GM10248 (cell line): Measurements from ENCODE around the gene NR2C2AP.

Source experiments
- CTCF ChIA-PET: fragments of 300-600 bp; sonication (Branson Sonifier 250); formaldehyde crosslinking; extraction: SDS; loops from one replicate; lab custom pipeline; 2021; ENCODE audit warnings: antibody characterized with exemption; lab: Yijun Ruan, JAX
- POLR2A ChIA-PET: fragments of 350-650 bp; sonication (Branson Sonifier 250); formaldehyde crosslinking; extraction: SDS; loops from one replicate; lab custom pipeline; 2020; ENCODE audit warnings: antibody characterized with exemption; lab: Yijun Ruan, JAX
- DNase-seq: peaks from one replicate; pipeline ENCODE4 v3.0.0; 2012; ENCODE audit errors: extremely low spot score
- CTCF ChIP-seq: IDR thresholded peaks from 2 replicates; pipeline ENCODE4 v1.5.1; 2012; ENCODE audit warnings: mild to moderate bottlenecking, low read depth; ENCODE audit errors: extremely low read depth, missing control alignments, control extremely low read depth

Gene NR2C2AP

GRCh38 chr19:19169236-19170052 is 33.8 kb downstream of the NR2C2AP start:
- DNase-seq: no peak
- POLR2A ChIA-PET: interaction anchor here (0.5 to 1.0 kb wide), 4 partner anchors 9 to 88 kb away, joined by 3 to 7 read pairs (median 4); no protein-coding TSS in a partner anchor
- no peak for TF ChIP-seq CTCF
- CTCF ChIA-PET: interaction anchor here (0.9 to 14.0 kb wide), 5 partner anchors 11 to 24 kb away, joined by 3 to 302 read pairs (median 3); partner anchors contain the start of genes BORCS8 and RFXANK

- DNase-seq: no peak
- CTCF ChIA-PET: interaction anchor here (1.3 to 14.0 kb wide), 3 partner anchors 9 to 22 kb away, joined by 5 to 302 read pairs (median 27); no protein-coding TSS in a partner anchor
- POLR2A ChIA-PET: no interaction called here
- TF ChIP-seq CTCF: no peak
These were observed 35.6 kb downstream of the NR2C2AP start for GRCh38 chr19:19167612-19168011.

- CTCF ChIA-PET: no interaction called here
- DNase-seq: no peak
- no peak for TF ChIP-seq CTCF
- POLR2A ChIA-PET: no interaction called here
These were observed 37.8 kb downstream of the NR2C2AP start for GRCh38 chr19:19165396-19165795.

- POLR2A ChIA-PET: no interaction called here
- TF ChIP-seq CTCF: no peak
- CTCF ChIA-PET: interaction anchor here (1.0 to 8.4 kb wide), 2 partner anchors 12 to 15 kb away, joined by 3 to 93 read pairs; no protein-coding TSS in a partner anchor
- DNase-seq: no peak
These were observed 40.7 kb downstream of the NR2C2AP start for GRCh38 chr19:19162495-19162894.

GRCh38 chr19:19160461-19161035 is 42.7 kb downstream of the NR2C2AP start:
- TF ChIP-seq CTCF: no peak
- CTCF ChIA-PET: interaction anchor here (4.7 to 8.4 kb wide), 3 partner anchors 8 to 14 kb away, joined by 27 to 93 read pairs (median 67); partner anchors contain the start of gene MEF2B
- peak; percentile 79 for DNase-seq
- POLR2A ChIA-PET: interaction anchor here (1.4 kb wide), 1 partner anchor 10 kb away, joined by 4 read pairs; the partner anchor contains the start of gene MEF2B

GRCh38 chr19:19159534-19159933 is 43.7 kb downstream of the NR2C2AP start:
- POLR2A ChIA-PET: interaction anchor here (1.4 kb wide), 1 partner anchor 11 kb away, joined by 4 read pairs; the partner anchor contains the start of gene MEF2B
- TF ChIP-seq CTCF: no peak
- CTCF ChIA-PET: interaction anchor here (1.0 to 8.4 kb wide), 4 partner anchors 9 to 49 kb away, joined by 3 to 93 read pairs (median 47); partner anchors contain the start of gene MEF2B
- DNase-seq: no peak
